HG02759 (cell line): Measurements from ENCODE around the gene DNAJA3.

Experiments used
- ATAC-seq: cut with Tn5 transposase; IDR thresholded peaks from one replicate; pipeline ENCODE4 v1.9.1; 2021; ENCODE audit warnings: mild to moderate bottlenecking, moderate library complexity; ENCODE audit not compliant: unreplicated experiment

Gene DNAJA3

DNA sequence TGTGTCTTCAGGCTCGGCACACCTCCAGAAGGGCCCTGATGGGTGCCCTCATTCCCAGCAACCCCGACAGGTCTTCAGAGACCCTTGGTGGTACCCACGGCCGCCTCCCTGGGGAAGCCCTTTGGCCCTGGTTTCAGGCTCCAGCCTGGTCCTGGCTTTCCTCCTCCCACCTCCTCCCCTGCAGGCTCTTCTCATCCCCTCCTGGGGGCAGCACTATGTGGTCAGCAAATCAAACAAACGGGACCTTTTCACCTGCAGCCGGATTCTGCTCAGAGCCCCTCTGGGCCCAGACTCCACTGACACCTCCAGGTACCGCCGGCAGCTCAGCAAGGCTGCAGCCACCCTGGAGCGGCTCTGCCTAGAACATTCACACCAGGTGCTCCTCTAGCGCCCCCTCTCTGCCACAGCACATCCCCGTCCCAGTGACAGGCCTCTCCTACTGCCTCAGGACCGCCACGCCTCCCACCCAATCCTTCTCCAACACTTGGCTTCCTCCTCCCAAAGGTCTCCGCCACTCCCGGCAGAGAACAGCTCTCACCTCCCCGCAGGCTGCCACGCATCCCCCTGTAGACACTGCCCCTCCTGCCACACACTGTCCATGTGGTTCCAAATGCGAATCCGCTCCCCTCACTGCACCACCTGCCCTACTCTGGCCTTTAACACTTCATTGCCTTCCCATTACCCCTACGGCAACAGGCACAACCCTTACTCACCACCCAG, 21.3 kb upstream of the DNAJA3 start:
- no peak for ATAC-seq

DNA sequence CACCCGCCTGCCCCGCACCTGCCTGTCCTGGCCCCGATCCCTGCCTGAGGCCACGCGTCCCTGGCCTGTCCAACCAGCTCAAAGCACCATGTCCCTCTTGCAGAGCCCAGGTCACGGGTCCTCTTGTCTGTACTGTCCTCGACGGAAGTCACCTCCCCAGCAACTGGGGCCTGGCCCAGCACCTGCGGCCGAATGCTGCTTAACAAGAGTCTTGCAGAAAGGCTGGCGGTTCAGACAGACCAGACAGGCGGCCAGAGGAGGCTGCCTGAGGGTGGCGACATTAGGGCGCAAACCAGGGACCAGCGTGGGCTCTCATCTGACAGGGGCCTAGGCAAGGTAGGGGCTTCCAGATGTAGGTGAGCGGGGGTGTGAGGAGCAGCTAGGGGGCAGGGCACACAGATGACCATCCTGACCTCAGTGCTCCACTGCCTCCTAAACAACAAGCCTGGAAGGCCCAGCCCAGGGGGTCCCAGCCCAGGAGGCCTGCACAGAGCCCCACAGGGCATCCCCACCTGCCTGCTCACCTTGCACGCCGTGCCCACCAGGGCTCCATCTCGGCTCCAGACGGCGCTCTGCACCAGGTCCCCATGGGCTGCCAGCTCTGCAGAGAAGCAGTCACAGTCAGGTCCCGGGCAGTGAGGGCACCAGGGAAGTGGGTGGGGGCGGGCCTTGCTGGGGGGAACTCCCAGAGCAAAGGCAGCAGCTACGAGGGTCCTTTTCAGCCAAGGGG, 20.5 kb upstream of the DNAJA3 start:
- ATAC-seq, result no peak

DNA sequence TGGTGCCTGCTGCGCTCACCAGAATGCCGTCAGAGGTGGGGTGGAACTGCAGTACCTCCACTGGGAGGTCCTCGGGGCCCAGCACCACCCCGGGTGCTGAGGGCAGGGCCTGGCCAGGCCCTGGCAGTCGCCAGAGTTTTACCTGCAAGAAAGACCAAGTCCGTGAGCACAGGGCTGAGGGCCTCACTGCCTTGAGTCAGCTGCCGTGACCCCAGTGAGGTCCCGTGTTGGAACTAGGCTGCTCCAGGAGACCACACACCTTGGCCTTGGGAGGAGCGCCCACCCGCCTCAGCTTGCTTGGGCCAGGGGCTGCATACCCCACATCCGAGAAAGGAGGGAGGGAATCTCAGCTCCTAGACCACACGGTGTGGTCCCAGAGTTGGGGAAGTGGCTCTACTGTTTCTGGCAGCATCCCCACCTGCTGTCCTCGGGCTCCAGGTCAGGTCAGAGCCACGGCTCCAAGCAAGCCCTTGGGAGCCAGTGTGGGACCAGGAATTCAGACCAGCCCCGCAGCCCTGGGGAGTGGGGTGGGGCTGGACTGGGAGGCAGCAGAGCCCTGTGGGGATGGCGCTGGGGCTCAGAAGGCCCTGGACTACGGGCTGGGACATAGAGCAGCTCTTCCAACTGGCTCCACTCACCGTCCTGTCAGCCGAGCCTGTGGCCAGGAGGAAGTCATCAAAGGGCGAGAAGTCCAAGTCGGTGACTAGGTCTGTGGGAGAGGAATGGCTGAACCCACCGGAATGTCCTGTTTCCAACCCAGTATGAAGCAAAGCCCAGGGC, 17.9 kb upstream of the DNAJA3 start:
- no peak for ATAC-seq

DNA sequence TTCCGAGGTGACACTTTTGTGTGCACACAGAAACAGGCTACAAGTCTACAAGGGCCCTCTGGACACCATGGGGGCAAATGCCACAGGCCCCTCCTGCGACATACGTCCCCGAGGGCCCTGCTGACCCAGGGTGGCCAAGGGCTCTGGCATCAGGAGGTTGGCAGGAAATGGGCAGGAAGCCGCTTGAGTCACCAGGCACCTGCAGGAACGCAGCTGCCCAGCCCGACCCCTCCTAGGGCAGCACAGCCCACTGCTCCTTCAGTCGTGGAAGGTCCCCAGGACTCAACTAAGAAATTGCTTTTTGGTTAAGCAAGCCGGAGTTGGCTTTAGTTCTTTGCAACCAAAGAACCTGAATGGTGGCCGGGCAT, 17.4 kb upstream of the DNAJA3 start:
- ATAC-seq, result no peak

DNA sequence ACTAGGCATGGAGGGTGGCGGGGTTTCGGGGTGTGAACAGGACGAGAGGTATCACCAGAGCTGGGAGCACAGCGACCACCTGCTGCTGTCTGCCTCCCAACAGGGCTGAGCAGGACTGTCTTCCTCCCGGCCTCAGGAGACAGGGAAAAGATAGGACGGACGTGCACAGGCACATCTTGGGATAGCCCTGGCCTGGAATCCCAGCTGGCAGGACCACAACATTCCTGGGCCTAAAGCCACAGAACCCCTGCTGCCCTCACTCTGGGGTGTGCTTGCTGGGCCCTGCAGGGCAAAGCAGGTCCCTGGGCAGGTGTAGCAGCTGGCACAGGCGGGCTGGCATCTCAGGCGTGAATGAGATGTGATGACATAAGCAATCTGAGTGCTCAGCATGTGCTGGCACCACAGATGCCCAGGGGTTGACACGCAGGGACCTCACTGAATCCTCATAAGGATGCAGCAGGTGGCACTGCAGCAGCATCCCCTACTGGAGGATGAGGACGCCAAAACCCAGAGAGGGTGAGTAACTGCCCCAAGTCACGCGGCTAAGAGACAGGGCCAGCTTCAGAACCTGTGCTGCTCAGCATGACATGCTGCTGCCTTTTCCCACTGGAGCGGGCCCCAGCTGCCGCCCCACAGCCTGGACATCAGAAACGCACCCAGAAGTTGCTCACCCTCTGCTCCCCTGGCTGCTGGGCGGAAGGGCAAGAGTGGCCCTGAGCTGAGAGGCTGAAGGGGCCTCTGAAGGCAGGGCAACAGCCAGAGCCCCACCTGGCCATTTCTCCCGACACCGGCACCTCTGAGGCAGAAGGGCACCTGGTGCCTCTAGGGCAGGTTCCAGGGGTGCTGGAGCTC, 16.4 kb upstream of the DNAJA3 start:
- no peak for ATAC-seq

DNA sequence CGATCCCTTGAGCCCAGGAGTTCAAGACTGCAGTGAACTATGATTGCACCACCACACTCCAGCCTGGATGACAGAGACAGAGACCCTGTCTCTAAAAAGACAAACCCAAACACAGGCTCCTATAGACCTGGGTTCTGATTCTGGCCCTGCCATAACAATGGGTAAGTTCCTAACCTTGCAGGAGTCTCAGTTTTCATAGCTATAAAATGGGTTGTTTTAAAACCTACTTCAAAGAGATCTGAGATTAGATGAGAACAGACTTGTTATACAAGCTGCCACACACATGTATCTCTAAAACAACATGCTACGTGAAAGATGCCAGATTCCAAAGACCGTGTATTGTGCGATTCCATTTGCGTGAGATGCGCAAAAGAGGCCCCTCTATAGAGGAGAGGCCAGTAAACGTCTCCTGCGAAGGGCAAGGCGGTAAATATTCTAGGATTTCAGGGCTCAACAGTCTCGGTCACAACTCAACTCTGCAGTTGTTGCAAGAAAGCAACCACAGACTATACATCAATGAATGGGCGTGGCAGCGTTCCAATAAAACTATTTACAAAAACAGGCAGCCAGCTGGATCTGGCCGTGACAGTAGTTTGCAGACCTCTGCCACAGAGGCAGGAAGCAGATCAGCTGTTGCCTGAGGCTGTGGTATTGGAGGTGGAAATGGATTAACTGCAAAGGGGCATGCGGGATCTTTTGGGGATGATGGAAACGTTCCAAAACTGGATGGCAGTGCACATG, 15.2 kb upstream of the DNAJA3 start:
- no peak for ATAC-seq

DNA sequence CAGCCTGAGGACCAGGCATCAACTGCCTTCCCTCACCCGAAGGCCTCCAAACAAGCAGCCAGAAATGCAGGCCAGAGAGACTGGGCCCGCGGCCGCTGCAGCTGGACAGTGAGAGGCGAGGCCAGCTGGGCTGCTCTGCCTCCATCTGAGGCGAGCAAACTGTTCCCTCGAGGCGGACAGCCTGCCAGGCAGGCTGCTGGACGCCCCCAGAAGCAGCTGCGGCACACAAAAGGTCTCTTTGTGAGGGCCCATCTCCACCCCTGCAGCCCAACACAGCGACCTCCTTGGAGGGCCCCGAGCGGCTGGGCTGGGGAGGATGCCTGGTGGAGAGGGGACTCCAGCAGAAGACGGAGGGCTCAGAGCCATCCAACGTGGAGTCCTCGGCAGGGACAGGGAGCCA, 14.0 kb upstream of the DNAJA3 start:
- ATAC-seq, result no peak

DNA sequence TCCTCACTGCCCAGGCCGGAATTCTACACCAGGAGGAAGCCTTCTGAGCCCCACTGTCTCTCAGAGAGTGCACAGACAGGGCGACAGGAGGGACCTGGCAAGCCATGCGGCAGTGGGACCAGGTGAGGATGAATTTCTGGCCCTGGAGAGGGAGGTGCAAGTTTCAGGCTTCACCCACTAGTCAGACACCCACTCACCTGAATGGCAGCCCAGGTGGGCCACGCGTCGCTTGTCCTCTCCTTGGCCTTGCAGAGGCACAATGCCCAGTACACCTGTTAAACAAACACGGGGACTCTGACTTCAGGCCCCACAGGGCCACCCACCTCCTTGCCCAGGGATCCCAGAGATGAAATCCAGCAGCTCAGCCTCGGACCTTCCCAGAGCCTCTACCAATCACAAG, 13.5 kb upstream of the DNAJA3 start:
- ATAC-seq, result no peak

DNA sequence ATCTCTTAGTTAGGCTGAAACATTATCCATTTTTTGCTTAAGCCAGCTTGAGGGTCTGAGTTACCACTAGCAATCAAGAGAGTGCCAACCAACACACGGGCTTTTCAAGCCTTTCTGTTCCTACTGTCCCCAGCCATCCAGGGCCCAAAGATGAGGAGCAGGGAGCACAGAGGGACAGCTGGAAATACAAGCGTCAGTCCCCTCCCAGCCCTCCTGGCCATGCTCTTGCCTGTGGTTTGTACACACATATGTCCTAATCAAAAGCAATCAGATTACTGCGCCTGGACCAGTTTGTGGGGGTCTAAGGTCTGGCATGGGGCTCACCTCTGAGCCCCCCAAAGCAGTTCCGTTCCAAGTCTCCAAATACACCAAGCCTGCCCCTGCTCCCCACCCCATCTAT, 12.8 kb upstream of the DNAJA3 start:
- ATAC-seq, result no peak

DNA sequence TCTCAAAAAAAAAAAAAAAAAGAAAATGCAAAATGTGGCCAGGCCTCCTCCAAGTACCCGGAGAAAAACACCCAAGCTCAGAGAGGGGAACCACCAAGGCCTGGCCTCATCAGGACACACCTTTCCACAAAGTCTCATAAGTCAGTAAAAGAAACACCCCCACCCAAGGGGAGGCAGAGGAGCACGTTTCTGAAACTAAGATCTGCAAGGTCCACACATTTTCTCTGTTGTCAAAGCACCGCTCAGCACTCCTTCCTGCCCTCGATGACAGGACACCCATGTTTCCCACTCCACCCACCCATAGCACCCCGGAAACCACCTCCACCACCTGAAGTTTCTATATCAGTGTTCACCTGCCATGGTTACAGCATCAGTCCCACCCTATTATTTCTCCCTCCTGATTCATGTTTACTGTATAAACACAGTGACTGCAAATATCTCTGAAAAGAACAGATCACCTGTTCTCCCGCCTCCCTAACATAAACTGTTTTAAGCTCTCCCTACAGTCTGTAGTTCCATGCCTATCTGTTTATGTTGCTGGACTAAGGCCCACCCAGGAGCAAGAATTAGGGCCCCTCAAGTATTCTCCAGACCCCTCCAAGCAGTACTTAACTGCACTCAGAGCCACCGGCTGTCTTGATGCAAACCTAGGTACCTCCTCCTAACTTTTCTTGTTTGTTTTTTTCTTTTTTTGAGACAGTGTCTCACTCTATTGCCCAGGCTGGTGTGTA, 11.3 kb upstream of the DNAJA3 start:
- ATAC-seq, result peak; percentile 64

DNA sequence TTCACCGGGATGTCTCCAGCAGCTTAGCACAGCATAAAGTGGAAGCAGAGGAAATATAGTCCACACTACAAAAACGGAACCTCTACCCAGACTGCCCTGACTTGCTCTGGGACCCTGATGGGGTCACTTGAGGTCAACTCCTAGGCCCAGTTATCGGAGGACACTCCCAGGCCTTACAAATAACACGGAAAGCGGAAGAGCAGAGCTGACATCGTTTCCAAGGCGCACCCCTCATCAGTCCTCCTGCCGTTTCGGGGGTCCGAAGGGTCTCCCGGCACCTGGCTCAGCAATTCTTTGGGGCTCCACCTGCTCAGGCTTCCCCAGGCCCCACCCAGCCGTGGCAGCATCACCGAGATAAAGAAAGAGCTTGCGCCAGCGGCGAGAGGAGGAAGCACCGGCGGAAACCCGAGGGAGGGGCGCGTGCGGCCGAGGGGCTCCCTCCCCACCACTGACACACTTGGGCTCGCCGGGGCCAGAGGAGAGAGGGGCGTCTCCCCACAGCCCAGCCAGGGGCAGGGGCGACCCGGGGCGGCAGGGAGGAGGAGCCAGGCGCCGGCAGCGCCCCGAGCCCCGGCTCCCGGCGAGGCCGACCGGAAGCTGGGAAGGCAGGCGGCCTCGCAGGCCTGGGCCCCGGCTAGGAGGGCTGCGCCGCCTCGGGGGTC, 10.0 kb upstream of the DNAJA3 start:
- ATAC-seq, result peak; percentile 16

DNA sequence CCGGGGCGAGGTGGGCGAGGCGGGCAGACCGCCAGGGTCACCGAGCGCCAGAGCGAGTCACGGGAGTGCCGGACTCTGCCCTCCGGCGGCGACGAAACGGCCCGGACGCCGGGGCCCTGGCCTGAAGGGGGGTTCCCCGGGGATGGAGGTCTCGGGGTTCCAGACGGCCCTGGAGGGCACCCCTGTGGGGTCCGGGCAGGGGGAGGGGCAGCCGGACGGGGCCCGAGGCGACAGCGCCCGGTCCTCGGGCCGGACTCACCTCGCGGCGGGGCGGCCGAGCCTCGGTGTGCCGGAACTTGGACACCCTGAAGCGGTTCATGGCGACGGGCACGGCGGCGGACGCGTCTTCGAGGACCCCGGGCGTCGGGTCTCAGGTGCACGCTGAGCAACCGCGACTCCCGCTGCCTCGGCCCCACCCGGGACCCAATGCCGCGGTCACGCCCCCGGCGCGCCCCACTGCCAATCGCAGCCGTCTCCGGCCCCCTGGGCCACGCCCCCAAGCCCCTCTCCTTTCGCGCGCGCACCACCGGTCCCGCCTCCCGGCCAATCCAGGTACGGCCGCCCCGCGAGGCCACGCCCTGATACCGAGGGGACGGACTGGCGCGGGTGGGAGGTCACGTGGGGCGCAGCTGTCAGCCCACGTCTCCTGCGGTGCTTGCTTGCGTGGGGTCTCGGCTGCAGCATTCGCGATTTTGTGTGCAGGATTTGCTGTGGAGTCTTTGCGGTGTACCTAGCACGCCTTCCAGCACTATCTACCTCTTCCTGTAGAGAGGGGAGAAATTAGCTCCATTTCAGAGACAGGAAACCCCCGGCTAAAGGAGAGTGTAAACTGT, 9.3 kb upstream of the DNAJA3 start, which contains the start of gene CORO7:
Gene CORO7, minus strand, starts transcription at position 397 of the 833 bp plus-strand sequence. Its CDS starts 78 bp downstream, at position 319.
- peak; percentile 77 for ATAC-seq

DNA sequence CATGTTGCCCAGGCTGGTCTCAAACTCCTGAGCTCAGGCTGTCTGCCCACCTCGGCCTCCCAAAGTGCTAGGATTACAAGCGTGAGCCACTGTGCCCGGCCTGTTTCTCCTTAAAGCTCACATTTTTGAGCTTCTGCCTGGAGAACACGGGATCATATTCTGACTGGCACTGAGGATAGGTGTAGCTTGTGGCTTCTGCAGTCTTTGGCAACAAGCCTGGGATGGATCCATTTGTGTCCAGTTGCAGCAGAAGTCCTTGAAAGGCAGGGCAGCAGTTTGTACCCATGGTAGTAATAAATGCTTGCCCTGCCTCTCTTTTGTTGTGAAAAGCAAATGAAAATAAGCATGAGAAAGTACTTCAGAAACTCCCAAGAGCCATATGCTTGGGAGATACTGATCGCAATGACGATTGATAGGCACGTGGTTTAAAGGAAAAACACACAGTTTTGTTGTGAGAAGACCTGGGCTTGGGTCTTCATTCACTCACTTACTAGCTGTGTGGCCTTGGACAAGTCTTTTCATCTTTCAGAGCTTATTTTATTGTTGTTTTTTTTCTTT, 6.2 kb upstream of the DNAJA3 start:
- no peak for ATAC-seq

DNA sequence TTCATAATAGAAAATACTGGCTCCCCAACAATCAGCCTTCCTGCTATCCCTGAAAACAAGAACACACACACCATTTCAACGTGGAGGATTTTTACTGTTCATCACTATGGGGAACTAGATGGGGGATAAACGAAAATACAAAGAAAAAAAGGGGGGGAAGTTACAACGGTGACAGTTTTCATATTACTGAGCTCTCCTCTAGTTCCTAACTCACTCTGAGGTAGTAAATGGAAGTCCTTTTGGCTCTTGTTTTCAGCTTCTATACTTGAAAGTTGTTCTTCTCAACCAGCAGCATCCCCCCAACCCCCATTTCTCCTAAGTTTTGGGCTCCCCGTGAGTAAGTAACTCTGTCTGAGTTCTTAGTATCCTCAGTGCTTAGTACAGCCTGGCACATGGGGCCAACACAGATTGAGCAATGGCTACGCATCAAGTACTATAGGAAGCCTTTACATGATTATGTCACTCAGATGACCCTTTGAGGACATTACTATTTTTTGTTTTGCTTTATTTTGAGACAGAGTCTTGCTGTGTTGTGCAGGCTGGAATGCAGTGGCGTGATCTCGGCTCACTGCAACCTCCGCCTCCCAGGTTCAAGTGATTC, 5.1 kb upstream of the DNAJA3 start:
- ATAC-seq, result no peak

DNA sequence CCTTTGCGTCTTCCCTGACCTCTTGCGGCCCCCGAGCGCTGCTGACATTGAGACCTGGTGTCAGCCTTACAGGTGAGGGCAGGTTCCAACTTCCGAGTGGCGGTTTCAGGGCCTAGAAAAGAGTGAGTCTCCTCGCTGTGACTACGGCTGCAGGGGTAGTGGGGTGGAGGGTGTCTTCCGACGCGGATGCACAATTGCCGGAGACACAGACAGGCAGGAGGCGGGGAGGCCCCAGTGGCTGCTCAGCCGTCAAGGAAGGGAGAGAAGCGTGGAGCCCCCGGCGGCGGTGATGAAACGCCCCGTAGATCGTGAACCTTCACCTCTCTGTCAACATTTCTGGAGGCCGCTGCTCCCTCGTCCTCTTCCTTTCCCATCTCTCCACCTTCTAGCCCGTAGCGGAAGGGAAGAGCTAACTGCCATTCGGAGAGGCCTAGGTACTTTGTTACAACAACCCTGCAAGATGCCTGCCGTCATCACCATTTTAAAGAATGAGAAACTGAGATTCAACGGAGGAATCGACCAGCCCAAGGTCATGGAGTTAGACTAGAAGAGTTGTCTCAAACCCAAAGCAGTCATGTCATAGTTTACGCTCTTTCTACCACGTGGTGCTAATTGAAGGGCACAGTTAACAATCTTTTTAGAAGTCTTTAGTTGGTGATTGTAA, 485 bp downstream of the DNAJA3 start:
- ATAC-seq, result peak; percentile 33

DNA sequence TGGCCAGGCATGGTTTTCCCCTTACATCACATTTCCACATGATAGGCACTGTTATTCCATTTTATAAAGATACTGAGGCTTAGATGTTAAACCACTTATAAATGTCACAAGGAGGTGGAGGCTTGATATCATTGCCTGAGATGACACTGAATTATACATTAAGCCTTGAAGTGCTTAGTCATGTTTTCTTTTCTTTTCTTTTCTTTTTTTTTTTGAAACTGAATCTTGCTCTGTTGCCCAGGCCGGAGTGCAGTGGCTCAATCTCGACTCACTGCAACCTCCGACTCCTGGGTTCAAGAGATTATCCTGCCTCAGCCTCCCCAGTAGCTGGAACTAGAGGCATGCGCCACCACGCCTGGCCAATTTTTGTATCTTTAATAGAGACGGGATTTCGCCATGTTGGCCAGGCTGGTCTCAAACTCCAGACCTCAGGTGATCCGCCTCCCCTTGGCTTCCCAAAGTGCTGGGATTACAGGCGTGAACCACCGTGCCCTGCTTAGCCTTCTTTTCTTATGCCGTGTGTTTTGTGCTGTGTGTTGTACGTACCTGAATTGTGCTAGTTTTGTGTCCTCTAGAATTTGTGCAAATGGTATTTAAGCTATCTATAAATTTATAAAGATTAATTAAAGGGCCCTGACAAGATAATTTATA, 1.2 kb downstream of the DNAJA3 start:
- no peak for ATAC-seq
